Stomach (tissue), 9 donors: ENCODE measurements around the gene SIPA1L2. TPM values are rescaled to one million over a fixed set of nuclear protein-coding genes. Genes with fewer than 3 reads are reported as not detected.

Experiments used
- DNase-seq, 2 donors: peaks; one replicate each; pipeline versions ENCODE4 v3.0.0 to v3.0.0-alpha.2; 2013 to 2019
- H3K27ac ChIP-seq, 5 donors: fragments of 200-600 bp in 4 of 5; sonication (generic) in 4 of 5; one replicate each; pipeline ENCODE4 v1.5.1; 2013 to 2019; ENCODE audit warnings: mild to moderate bottlenecking in 1 of 5, moderate library complexity in 1 of 5
- H3K27me3 ChIP-seq, 3 donors: fragments of 200-600 bp; sonication (generic); one replicate each; pipeline ENCODE4 v1.5.1; 2017 to 2019; ENCODE audit warnings: mixed run types in 1 of 3
- H3K36me3 ChIP-seq, 4 donors: fragments of 200-600 bp; sonication (generic); 1 replicate in 3 of 4; 2 replicates in 1 of 4; pipeline ENCODE4 v1.5.1; 2016 to 2019
- H3K4me1 ChIP-seq, 4 donors: fragments of 200-600 bp; sonication (generic); one replicate each; pipeline ENCODE4 v1.5.1; 2016 to 2019
- H3K4me3 ChIP-seq, 4 donors: fragments of 200-600 bp; sonication (generic) in 3 of 4; one replicate each; pipeline ENCODE4 v1.5.1; 2016 to 2019; ENCODE audit warnings: mild to moderate bottlenecking in 1 of 4
- H3K9me3 ChIP-seq, 4 donors: fragments of 200-600 bp; sonication (generic); one replicate each; pipeline ENCODE4 v1.5.1; 2016 to 2019
- CTCF ChIP-seq, 7 experiments: fragments of 450-650 bp in 4 of 7; fragments of 200-600 bp in 3 of 7; sonication (generic) in 3 of 7; IDR thresholded peaks; one replicate each; pipeline ENCODE4 v1.5.1; 2016 to 2019; ENCODE audit warnings: antibody characterized with exemption in 7 of 7, control low read depth in 2 of 7, mild to moderate bottlenecking in 1 of 7
- EP300 ChIP-seq: sonication (generic); formaldehyde crosslinking; IDR thresholded peaks from one replicate; pipeline ENCODE4 v1.6.1; 2017; ENCODE audit warnings: antibody characterized with exemption
- POLR2A ChIP-seq, 4 donors: fragments of 450-650 bp; IDR thresholded peaks; one replicate each; pipeline ENCODE4 v1.6.1; 2016; ENCODE audit warnings: antibody characterized with exemption in 4 of 4, control low read depth in 2 of 4, mild to moderate bottlenecking in 1 of 4, moderate library complexity in 1 of 4
- POLR2AphosphoS5 ChIP-seq, 3 donors: sonication (generic); formaldehyde crosslinking; IDR thresholded peaks; one replicate each; pipeline ENCODE4 v1.6.1; 2016; ENCODE audit warnings: antibody characterized with exemption in 3 of 3
- WGBS, 5 donors: extraction: QIAGEN DNeasy Blood & Tissue Kit in 3 of 5; methylation state at CpG; one replicate each; pipeline versions ENCODE4 v1.1.5 to v1.1.7; 2013 to 2018; 5-methylcytosine and 5-hydroxymethylcytosine counted together
- intact Hi-C: fragments of 100-400 bp; cut with DNase I; formaldehyde crosslinking; loops from one replicate; pipeline ENCODE4 v1.15.1; 2023; ENCODE audit warnings: low total_unique reads
- polyA plus RNA-seq, 3 donors: library from polyadenylated mRNA; stranded (reverse); fragments of 200-250 nt; gene quantifications; one replicate each; pipeline ENCODE4 v1.2.3, GENCODE V29; 2013
- total RNA-seq, 5 donors: library from RNA; depleted of rRNA; stranded (reverse); fragments of >200 nt; gene quantifications; one replicate each; pipeline versions ENCODE4 v1.1.0 to v1.2.3, GENCODE V29; 2014 to 2016
- donor health status: healthy with polysubstance abuse.
- donor health status: Bipolar disorder and iron deficiency.
- donor health status: healthy.

Gene SIPA1L2
- total and polyA plus RNA-seq, 8 donors: 2.5 to 240 (median 10.3) TPM

- intact Hi-C loops: no loop called here
- TF ChIP-seq POLR2AphosphoS5 (IDR thresholded peaks at IDR 0.05): no peak
- TF ChIP-seq EP300: no peak
- no peak for TF ChIP-seq CTCF (IDR thresholded peaks at IDR 0.05)
- 82 to 96% (median 93%) methylated on average over 1 of the region's 1 CpG for WGBS, 5 donors
- H3K9me3 ChIP-seq: no peaks in the 10 kb centered on the region
- H3K4me3 ChIP-seq: no peak overlapping the region
- no peak overlapping the region for H3K27ac ChIP-seq
- DNase-seq: no peak
- peaks cover 6 to 27% (median 15%) of the 10 kb centered on the region in 4 donors for H3K4me1 ChIP-seq
- no peaks in the 10 kb centered on the region for H3K36me3 ChIP-seq
- H3K27me3 ChIP-seq: no peaks in the 10 kb centered on the region
Observed at GRCh38 chr1:232675898-232676297, 46.0 kb upstream of the SIPA1L2 start.

DNA sequence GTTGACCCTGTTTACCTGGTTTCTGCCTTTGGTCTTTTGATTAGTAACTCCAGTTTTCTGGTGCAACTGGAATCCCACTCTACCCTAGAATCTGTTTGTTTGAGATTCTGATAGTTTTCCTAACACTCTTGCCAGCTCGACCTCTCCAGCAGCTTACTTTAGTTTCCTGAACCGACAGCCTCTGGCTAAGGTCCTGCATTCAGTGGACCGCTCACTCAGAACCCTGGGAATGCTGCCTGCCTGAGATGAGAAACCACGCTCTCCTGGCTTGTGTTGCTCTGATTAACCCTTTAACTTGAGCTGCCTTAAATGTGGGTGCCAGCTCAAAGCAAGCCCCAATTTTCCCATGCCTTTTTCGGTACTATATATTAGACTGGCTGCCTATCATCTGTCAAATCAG, 45.3 kb upstream of the SIPA1L2 start:
- DNase-seq: no peak
- H3K27ac ChIP-seq: no peak overlapping the region
- H3K9me3 ChIP-seq: no peaks in the 10 kb centered on the region
- no peaks in the 10 kb centered on the region for H3K27me3 ChIP-seq
- intact Hi-C loops: no loop called here
- peaks cover 6 to 25% (median 15%) of the 10 kb centered on the region in 4 donors for H3K4me1 ChIP-seq
- 23 to 43% (median 35%) methylated on average over 5 of the region's 5 CpGs for WGBS, 5 donors
- TF ChIP-seq CTCF (IDR thresholded peaks at IDR 0.05) (no peak), POLR2AphosphoS5 (IDR thresholded peaks at IDR 0.05) (no peak), POLR2A (IDR thresholded peaks at IDR 0.05) (no peak), EP300 (no peak)
- H3K36me3 ChIP-seq: no peaks in the 10 kb centered on the region
- H3K4me3 ChIP-seq: no peak overlapping the region

GRCh38 chr1:232673256-232673655, 43.3 kb upstream of the SIPA1L2 start:
- 90 to 96% (median 91%) methylated on average over 6 of the region's 6 CpGs for WGBS, 5 donors
- Histone ChIP-seq H3K4me1 (peaks cover 0 to 12% (median 9%) of the 10 kb centered on the region in 4 donors), H3K36me3 (no peaks in the 10 kb centered on the region), H3K9me3 (no peaks in the 10 kb centered on the region), H3K27ac (no peak overlapping the region), H3K27me3 (no peaks in the 10 kb centered on the region), H3K4me3 (no peak overlapping the region)
- intact Hi-C loops: no loop called here
- TF ChIP-seq POLR2AphosphoS5 (IDR thresholded peaks at IDR 0.05): no peak
- no peak for TF ChIP-seq POLR2A (IDR thresholded peaks at IDR 0.05)
- TF ChIP-seq EP300: no peak
- DNase-seq: no peak

- intact Hi-C loops: no loop called here
- no peaks in the 10 kb centered on the region for H3K36me3 ChIP-seq
- DNase-seq: peak in 1 of 2 donors; percentile 22
Observed at GRCh38 chr1:232669981-232670747, 40.2 kb upstream of the SIPA1L2 start.

More at GRCh38 chr1:232669981-232670747, 40.2 kb upstream of the SIPA1L2 start:
- Histone ChIP-seq H3K9me3 (no peaks in the 10 kb centered on the region), H3K4me3 (no peak overlapping the region), H3K27me3 (no peaks in the 10 kb centered on the region), H3K4me1 (peaks cover 0 to 11% (median 6%) of the 10 kb centered on the region in 4 donors), H3K27ac (no peak overlapping the region)
- 79 to 87% (median 86%) methylated on average over 11 of the region's 11 CpGs for WGBS, 5 donors
- TF ChIP-seq EP300 (no peak), POLR2AphosphoS5 (IDR thresholded peaks at IDR 0.05) (no peak), POLR2A (IDR thresholded peaks at IDR 0.05) (no peak), CTCF (IDR thresholded peaks at IDR 0.05) (no peak)
